Measurements from ENCODE around the gene ARHGAP42.
"Not testable (repeated sequence)": the region's sequence is repeated elsewhere in the genome, so short reads cannot be mapped to it uniquely, and the experiment has no call there.

ARHGAP42 gene

DNA sequence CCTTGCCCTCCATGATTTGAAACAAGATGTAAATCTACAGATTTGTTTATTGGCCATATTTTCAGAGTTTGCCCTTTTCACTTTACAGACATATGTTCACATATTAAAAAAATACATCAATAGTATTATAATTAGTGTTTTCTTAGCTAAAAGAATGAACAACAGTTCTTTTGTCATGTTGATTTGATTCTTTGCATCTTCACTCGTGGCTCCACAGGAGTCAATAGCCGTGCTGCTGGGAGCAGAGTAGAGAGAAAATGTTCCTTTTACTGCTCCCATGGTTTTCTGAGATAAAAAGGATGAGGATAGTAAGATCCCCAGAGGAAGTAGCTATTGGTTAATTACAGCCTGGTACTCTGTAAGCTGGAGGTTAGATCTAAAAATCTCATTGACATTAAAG, 291.4 kb downstream of the ARHGAP42 start:
- no peak for DNase-seq

- DNase-seq: no peak
Measured at GRCh38 chr11:100978939-100979338, 291.9 kb downstream of the ARHGAP42 start.

DNA sequence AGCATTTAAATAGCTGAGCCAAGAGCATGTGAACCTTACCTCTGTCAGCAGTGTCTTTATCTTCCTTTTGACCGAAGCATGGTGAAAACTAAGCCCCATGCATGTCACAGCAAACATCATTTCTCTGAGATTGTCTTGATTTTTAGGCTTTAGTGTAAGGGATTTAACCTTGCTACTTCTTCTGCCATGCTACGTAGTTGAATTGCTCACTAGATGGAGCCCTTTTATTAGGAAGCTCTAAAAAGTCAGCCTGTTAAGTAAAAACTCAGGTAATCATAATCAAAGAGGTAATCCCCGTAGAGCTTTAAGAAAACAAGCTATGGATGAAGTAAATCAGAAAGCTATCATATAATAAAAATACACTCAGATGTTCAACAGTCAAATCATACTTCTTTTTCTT, 293.1 kb downstream of the ARHGAP42 start:
- DNase-seq: no peak

DNA sequence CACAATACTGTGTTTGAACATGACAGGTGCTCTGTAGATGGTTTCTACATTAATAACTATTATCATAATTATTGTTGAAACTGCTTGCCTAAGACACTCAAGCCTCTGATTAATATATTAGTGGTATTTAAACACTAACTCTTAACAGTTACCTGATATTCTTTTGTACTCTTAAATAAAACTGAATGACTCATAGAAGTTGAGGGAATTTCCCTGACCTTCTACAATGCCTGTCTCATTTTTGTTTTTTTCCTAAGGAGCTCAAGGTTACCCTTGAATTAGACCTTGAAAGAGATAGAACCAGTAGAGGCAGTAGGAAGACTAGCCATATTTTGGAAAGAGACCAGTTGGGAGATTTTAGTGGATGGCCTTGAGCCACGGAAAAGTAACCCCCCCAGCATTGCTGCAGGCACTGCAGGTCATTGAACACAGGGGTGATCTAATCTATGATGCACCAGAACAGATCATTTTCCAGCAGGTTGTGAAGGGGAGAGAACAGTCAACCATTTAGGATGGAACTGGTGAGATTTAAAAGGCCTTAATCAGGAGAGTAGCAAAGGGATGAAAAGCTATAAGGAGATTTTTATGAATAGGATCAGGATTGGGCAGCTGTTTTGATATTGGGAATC, 294.2 kb downstream of the ARHGAP42 start:
- DNase-seq: no peak

GRCh38 chr11:100984668-100985067, 297.6 kb downstream of the ARHGAP42 start:
- DNase-seq: no peak

- DNase-seq: no peak
Measured at GRCh38 chr11:100990931-100991330, 303.8 kb downstream of the ARHGAP42 start.

DNA sequence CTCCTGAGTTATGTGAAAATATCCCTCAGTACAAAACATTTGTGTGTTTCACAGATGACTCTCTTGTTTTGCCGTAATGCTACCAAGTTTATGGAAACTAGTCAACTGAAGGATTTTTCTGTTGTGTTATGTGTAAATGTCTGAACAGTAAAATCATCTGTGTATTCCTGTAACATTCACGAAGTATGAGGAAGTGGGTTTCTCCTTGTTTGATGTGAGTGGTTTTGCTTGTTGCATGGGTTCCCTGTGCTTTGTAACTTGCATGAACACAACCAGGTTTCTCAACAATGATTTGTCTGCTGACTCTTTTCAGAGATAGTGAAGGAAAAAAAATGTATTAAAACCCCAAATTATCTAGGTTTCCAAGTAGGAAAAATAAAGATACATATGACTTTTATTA, 304.5 kb downstream of the ARHGAP42 start:
- DNase-seq: no peak

- no peak for DNase-seq
Measured at GRCh38 chr11:100994966-100995365, 307.9 kb downstream of the ARHGAP42 start.

- no peak for DNase-seq
Measured at GRCh38 chr11:100999756-101000155, 312.7 kb downstream of the ARHGAP42 start.

DNA sequence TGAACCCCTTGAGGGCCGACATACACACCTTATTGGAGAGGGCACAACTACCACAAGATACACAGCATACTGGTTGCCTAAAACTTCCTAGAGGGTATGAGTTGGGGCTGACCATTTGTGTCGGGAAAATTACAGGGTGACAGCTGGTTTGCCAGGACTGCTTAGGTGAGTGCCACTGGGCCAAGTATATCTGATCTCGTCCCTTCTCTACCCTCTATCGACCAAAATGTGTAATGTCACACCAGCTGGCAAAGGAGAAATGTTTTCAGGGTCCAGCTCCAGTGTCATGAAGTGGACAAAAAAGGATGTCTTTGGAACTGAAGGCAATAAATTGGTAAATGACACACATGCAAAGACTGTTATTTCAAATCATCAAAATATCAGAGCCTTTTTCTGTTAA, 316.4 kb downstream of the ARHGAP42 start:
- DNase-seq: no peak

DNA sequence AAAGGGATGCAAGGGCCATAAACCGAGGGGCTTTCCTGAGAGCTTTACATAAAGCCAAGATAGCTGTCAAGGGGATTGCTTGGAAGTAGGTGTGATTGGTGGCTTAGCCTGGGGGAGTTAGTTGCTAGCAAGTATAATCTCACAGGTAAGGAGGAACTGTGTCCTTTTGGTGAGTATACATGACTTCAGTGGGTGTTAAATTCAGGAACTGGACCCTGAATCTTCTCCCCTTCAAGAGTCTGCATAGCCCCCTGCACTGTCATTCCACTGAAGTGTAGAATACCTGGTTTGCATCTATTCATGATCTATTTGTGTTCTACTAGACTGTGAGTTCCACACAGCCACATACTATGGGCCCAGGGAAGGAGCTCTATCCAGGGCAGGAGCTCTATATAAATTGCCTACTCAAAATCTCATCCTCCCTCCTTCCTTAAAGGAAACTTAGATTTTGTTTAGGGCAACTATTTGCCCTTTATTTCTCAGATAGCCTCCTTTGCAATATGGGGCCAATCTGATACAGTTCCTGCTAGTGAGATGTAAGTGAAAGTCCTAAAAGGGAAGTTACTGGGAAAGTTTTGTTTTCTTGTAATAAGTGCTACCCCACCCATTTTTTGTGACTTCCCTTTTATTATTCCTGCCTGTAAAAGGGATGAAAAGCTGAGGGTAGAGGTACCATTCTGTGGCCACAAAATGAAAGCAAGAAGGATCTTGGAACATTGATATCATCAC, 322.0 kb downstream of the ARHGAP42 start:
- no peak for DNase-seq

GRCh38 chr11:101009690-101010055, 322.6 kb downstream of the ARHGAP42 start:
- no peak for DNase-seq

DNA sequence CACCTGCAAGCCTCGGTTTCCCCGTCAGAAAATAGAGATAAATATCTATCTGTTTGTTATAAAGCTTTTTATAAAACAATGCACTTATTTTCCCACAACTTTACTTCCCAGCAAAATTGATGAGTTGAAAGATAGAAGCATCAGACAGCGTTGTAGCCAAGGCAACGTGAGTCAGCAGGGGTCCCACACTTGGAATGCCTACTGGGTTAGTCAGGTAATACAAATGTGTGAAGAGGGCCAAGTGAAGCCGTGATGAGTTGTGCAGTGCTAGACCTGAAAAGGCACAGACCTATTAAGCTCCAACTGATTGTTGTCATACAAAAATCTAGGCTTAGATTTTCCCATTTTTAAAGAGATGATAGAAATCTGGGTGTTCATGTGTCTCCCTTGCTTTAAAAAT, 323.8 kb downstream of the ARHGAP42 start:
- no peak for DNase-seq

DNA sequence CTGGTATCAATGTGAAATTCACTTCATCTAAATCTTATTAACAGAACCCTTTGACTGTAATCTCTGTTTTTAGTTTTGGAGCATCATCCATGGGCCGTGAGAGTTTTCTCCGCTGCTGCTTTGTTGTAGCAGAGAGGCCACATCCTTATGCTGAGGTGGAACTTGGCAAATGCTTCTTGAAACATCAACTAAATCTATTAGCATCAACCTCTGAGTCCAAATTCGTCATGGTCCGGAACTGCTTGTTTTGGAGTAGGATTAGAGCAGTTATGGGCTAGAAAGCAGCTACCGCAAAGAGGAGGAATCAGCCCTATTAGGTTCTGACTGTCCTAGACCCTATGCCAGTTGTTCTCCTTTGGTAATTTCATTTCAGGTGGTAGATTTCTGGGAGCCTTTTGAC, 324.8 kb downstream of the ARHGAP42 start:
- DNase-seq: no peak

GRCh38 chr11:101013702-101014101, 326.6 kb downstream of the ARHGAP42 start:
- not testable (repeated sequence) for DNase-seq

GRCh38 chr11:101014600-101015285, 327.7 kb downstream of the ARHGAP42 start:
- no peak for DNase-seq

GRCh38 chr11:101019870-101020269, 332.8 kb downstream of the ARHGAP42 start:
- no peak for DNase-seq

DNA sequence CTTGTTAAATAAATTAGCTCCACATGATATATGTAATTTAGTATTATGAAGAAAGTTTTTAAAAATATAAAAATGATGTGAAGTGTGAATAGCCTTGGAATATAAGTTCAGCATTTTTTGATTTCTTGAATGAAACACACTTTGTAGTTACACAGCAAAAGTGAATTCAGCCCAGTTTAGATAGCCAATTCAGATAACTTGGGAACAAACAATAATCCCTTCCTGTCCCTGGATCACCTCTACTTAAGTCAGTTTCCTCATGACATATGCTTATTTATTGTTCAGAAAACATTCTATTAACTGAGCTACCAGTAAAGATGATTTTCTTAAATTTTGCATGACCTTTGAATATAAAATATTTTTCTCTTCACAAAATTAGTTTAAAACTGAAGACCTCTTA, 335.2 kb downstream of the ARHGAP42 start:
- no peak for DNase-seq

GRCh38 chr11:101028644-101029043, 341.6 kb downstream of the ARHGAP42 start:
- DNase-seq: no peak

DNA sequence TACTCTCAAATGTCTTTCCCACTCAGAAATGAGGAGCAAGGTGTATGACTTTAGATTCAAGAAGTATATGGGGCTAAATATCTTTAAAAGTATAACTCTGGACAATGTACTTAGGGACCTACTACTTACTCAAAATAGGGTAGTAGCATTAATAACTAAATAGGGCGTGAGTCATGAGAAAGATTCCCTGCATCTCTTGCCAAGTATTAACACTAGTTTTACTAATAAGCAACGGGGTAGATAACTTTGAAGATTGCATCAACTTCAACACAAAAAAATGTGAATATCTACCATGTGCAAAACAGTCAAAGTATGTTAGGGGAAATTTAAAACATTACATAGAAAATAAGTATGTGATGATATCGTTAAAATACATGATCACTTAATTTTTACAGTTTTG, 342.9 kb downstream of the ARHGAP42 start:
- DNase-seq: no peak

DNA sequence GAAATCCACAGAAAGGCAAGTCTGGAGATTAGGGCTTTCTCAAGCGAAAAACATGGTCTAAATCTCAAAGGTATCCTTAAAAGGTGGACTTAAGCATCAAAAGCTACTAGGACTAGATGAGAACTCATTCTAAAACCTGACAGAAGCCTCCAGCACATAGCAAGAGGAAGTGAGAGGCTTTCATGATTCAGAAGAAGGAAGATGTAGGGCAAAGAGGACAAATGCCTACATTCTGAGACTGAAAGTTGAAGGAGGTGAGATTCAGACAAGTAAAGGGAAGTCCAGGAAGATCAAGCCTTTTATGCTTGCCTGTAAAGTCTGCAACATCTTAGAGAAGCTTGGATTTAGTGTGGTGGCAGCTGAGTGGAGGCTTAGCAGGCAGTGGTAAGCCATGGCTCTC, 343.6 kb downstream of the ARHGAP42 start:
- no peak for DNase-seq

- no peak for DNase-seq
Measured at GRCh38 chr11:101031713-101032112, 344.6 kb downstream of the ARHGAP42 start.

DNA sequence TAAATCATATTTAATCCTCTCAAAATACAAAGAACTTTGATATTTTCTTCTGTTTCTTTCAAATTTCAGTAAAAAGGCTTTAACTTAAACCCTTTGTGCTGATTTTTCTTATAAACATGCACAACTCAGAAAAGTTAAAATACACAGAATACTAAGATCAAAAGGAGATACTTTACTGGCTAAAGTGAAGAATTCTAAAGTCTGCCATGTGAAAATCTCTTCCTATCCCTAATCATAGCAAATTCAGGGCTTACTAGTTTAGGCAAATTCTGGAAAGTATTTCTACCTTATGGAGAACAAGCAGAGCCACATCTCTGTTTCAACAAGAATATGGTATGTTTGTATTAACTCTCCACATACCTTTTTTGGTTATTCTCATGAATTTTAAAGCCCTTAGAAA, 345.9 kb downstream of the ARHGAP42 start:
- no peak for DNase-seq

- peak in 3 of 14 donors; percentile 0 to 1 (median 1) for DNase-seq
Measured at GRCh38 chr11:101034076-101034475, 347.0 kb downstream of the ARHGAP42 start.
